HG03439 (cell line): ENCODE data around the gene CBARP.
"Not testable (repeated sequence)": the region's sequence is repeated elsewhere in the genome, so short reads cannot be mapped to it uniquely, and the experiment has no call there.

Experiments
- ATAC-seq: cut with Tn5 transposase; IDR thresholded peaks from one replicate; pipeline ENCODE4 v1.9.1; 2021; ENCODE audit warnings: mild to moderate bottlenecking, moderate library complexity; ENCODE audit not compliant: unreplicated experiment

The CBARP gene

DNA sequence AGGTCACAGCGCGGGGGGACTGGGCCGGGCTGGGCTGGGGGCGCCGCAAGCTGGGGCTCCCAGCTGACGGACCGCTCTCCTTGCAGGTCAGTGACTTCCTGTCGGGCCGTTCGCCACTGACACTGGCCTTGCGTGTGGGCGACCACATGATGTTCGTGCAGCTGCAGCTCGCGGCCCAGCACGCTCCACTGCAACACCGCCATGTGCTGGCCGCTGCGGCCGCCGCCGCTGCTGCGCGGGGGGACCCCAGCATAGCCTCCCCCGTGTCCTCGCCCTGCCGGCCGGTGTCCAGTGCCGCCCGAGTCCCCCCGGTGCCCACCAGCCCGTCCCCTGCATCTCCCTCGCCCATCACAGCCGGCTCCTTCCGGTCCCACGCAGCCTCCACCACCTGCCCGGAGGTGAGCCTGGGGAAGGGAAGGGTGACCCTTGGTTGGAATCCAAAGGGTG is 16.3 kb upstream of the CBARP start:
- no peak for ATAC-seq

GRCh38 chr19:1253514-1254080 is 15.8 kb upstream of the CBARP start:
- ATAC-seq, result no peak

- ATAC-seq, result no peak
Observed at GRCh38 chr19:1252821-1253513, 15.2 kb upstream of the CBARP start.

- ATAC-seq, result no peak
Observed at GRCh38 chr19:1252221-1252820, 14.5 kb upstream of the CBARP start.

GRCh38 chr19:1251330-1252220 is 13.8 kb upstream of the CBARP start:
- ATAC-seq, result no peak

- ATAC-seq, result no peak
Observed at GRCh38 chr19:1250437-1251260, 12.8 kb upstream of the CBARP start.

DNA sequence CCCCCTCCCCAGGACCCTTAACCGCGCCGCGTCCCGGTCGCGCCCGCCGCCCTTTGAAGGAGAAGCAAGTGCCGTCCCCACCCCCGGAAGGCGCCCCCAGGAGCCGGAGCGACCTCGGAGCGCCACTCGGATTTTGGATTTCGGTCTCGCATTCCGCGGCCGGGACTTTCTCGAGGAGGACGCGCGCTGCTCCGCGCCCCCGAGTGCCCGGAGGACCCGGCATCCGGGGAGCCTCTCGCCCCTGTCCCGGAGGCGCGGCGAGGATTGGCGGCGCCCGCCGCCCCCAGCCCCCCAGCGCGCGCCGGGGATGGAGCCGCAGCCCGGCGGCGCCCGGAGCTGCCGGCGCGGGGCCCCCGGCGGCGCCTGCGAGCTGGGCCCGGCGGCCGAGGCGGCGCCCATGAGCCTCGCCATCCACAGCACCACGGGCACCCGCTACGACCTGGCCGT is 12.2 kb upstream of the CBARP start:
- no peak for ATAC-seq

DNA sequence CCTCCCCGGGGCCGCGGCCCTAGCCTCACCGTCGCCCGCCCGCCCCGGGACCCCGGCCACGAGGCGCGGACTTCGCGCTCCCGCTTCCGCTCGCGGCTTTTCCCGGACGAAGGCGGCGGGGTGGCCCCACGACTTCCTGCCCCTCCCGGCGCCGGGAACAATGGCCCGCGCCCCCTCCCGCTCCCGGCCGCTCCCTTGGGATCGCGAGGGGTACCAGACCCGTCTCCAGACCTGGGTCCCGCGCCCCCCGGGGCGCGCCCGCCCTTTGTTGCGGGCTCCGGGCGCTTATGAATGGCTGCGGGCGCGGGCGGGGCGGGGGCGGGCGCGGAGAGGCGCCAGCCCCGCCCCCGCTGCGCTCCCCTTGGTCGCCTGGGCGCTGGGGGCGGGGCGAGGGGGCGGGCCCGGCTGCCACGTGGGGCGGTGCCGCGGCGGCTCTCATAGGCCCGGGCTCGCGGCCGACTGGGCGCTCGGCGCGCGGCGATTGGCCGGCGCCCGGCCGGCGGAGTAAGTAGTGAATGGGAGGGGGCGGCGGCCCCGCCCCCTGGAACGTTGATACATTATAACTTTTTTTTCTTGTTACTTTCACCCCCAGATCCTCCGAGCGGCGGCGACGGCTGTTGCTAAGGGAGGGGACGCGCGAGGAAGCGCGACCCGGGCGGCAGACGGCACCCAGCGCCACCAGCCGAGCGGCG is 11.6 kb upstream of the CBARP start:
- ATAC-seq, result peak; percentile 41

DNA sequence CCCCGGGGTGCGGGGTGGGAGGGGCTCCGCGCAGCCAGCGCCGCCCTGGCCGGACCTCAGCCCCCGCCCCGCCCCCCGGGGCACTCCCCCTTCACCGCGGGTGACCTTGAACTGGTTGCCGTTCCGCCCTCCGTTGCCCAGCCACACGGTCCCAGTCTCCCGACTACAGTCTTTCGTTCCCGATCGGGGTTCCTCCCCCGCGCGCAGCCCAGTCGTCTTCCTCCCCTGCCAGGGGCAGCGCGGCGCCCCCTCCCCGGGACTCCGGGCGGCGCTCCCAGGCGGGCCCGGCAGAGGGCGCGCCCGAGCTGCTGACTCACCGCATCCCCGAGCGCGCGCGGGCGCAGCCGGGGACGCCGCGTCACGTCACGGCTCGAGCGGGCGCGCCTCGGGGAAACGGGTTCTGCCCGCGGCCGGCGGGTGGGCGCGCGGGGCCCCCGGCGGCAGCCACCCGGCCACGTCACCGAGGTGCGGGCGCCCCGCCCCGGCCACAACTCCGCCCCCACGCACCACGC is 11.0 kb upstream of the CBARP start:
- peak; percentile 36 for ATAC-seq

DNA sequence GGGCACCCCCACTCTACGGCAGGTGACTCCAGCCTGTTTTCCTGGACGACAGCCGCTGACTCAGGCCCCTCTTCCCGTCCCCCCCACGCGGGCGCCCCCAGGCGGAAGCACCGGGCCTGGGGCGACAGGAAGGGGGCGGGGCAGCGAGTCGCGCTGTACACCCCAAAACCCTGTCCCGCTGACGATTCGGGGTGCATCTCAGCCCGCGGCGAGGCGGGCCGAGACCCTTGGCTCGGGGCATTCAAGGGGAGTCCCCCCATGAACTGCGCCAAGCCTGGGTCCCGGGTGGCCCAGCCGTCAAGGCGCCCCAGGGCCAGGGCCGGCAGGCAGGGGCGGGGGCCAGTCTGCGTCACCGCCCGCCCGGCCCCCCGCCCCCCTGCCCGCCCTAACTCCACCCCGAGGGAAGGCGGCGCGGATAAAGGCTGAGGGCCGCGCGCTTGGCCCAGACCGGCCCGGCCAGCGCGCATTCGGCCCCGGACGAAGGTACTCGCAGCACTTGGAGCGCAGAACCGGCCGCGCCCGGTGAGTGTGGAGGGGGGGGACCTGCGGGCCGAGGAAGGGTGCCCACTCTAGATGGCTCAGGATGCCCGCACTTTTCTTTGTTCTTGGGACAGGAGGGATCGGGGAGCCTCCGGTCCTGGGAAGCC is 10.5 kb upstream of the CBARP start, which contains the start of gene MIDN:
Gene MIDN (plus strand): TSS at position 445 of the 647 bp plus-strand sequence. CDS start 1,714 bp downstream, outside the sequence.
- peak; percentile 7 for ATAC-seq

DNA sequence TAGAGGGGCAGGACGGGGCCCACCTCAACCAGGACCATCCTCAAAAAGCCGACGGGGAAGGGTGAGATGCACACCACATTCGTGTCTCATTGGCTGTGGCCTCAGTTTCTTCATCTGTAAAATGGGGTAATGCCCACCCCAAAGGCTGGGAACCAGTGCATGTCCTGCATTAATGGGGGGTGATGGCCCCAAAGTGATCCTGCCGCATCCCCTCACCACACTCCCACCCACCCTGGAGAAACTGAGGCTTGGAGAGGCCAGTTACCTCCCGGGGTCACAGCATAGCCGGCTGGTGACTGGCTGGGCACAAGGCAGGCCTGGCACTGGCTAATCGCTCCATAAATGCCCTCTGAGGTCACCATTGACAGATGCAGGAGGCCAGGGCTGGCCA is 9.9 kb upstream of the CBARP start:
- ATAC-seq, result no peak

DNA sequence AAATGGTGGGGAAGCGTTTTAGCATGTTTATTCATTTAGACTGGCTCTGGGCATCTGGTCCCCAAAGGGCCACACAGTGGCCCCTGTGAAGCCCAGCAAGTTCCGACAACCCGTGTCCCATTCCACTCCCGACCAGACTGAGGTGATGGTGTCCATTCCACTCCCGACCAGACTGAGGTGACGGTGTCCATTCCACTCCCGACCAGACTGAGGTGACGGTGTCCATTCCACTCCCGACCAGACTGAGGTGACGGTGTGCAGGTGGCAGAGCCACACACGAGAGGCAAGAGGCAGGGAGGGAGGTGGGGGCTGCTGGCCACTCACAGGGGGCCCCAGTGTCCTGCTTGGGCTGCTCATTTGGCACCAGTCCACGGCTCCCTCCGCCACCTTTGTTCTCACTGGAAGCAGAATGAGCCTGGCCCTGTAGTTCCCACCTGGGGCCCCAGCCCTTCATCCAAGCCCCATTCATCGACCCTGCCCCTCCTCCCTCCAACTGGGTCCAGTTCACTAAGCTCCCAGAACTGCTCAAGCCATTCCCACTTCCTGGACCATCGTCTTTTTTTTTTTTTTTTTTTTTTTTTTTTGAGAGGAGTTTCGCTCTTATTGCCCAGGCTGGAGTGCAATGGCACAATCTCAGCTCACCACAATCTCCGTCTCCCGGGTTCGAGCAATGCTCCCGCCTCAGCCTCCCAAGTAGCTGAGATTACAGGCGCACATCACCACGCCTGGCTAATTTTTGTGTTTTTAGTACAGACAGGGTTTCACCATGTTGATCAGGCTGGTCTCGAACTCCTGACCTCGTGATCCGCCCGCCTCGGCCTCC is 8.7 kb upstream of the CBARP start:
- ATAC-seq, result not testable (repeated sequence)

- ATAC-seq, result no peak
Observed at GRCh38 chr19:1245494-1246264, 7.9 kb upstream of the CBARP start.

- ATAC-seq, result no peak
Observed at GRCh38 chr19:1244693-1245451, 7.1 kb upstream of the CBARP start.

- no peak for ATAC-seq
Observed at GRCh38 chr19:1243768-1244692, 6.2 kb upstream of the CBARP start.
